Measurements from ENCODE around the gene CERS1.

Gene CERS1

GRCh38 chr19:18860302-18860700 is 35.7 kb downstream of the CERS1 start:
- no peaks in the 10 kb centered on the region for H3K9me3 ChIP-seq (ENCODE audit: low read length)
- H3K36me3 ChIP-seq (ENCODE audit: insufficient read depth, low read length) = peaks cover 99% of the 10 kb centered on the region
- H3K4me2 ChIP-seq (ENCODE audit: low read length) = no peak overlapping the region
- no peak overlapping the region for H3K9ac ChIP-seq (ENCODE audit: low read length)
- no peaks in the 10 kb centered on the region for H4K20me1 ChIP-seq (ENCODE audit: insufficient read depth, low read length)
- no peaks in the 10 kb centered on the region for H3K9me2 ChIP-seq (ENCODE audit: low read depth, low read length)
- no peaks in the 10 kb centered on the region for H3F3A ChIP-seq (ENCODE audit: insufficient read depth, low read length)
- no peaks in the 10 kb centered on the region for H3K79me2 ChIP-seq (ENCODE audit: insufficient read depth, low read length)
- no peak overlapping the region for H3K4me3 ChIP-seq (ENCODE audit: low read depth, low read length, poor library complexity, severe bottlenecking)
- H2AFZ ChIP-seq (ENCODE audit: low read length) = no peak overlapping the region
- H3K4me1 ChIP-seq (ENCODE audit: insufficient read depth, low read length, severe bottlenecking) = no peaks in the 10 kb centered on the region
- no peaks in the 10 kb centered on the region for H3K27me3 ChIP-seq (ENCODE audit: insufficient read depth, low read length)
- no peak for TF ChIP-seq CTCF (IDR thresholded peaks at IDR 0.05; ENCODE audit: low read length)
- TF ChIP-seq EZH2 (IDR thresholded peaks at IDR 0.05; ENCODE audit: borderline replicate concordance, low read length) = no peak
- H3K27ac ChIP-seq (ENCODE audit: low read depth, low read length, poor library complexity, severe bottlenecking) = no peak overlapping the region

- Histone ChIP-seq H3K4me3 (ENCODE audit: low read depth, low read length, poor library complexity, severe bottlenecking) (no peak overlapping the region), H3K9me2 (ENCODE audit: low read depth, low read length) (no peaks in the 10 kb centered on the region), H3K27me3 (ENCODE audit: insufficient read depth, low read length) (no peaks in the 10 kb centered on the region), H3K4me2 (ENCODE audit: low read length) (no peak overlapping the region), H3K4me1 (ENCODE audit: insufficient read depth, low read length, severe bottlenecking) (no peaks in the 10 kb centered on the region), H3K36me3 (ENCODE audit: insufficient read depth, low read length) (peaks cover 99% of the 10 kb centered on the region), H2AFZ (ENCODE audit: low read length) (no peak overlapping the region), H4K20me1 (ENCODE audit: insufficient read depth, low read length) (no peaks in the 10 kb centered on the region), H3K79me2 (ENCODE audit: insufficient read depth, low read length) (no peaks in the 10 kb centered on the region), H3K9ac (ENCODE audit: low read length) (no peak overlapping the region), H3K27ac (ENCODE audit: low read depth, low read length, poor library complexity, severe bottlenecking) (no peak overlapping the region), H3K9me3 (ENCODE audit: low read length) (no peaks in the 10 kb centered on the region), H3F3A (ENCODE audit: insufficient read depth, low read length) (no peaks in the 10 kb centered on the region)
- TF ChIP-seq CTCF (IDR thresholded peaks at IDR 0.05; ENCODE audit: low read length) (no peak), EZH2 (IDR thresholded peaks at IDR 0.05; ENCODE audit: borderline replicate concordance, low read length) (no peak)
Observed at GRCh38 chr19:18859676-18860301, 36.2 kb downstream of the CERS1 start.

DNA sequence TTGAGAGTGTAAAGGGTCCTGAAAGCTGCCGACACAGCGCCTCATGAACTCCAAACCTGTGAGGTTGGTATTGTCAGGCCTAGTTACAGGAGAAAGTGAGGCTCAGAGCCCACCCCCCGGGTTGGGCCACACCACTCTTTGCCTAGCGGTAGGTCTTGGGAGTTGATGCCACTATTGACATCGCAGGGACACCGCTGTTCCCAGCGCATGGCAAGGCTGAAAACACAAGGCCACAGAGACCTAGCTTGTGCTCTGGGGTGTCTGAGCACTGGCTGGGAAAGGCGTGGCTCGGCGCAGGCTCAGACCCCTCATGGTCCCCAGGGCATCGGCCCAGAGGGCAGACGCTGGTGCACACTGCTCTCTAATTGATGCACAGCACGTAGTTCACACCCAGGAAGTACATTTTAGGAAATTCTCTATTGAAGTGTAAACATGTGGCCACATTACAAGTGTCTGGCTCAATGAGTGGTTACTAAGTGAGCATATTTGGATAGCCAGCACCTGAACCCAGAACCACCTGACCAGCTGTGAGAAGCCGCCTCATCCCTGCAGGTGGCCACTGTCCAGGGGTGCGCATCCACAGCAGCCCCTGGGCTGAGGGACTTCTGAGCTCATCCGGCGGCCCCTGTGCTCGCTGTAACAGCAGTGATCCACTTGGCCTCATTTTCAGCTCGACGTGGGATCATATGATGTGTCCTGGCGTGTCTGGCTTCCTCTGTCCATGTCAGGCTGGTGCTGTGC is 36.9 kb downstream of the CERS1 start:
- Histone ChIP-seq H3K27me3 (ENCODE audit: insufficient read depth, low read length) (no peaks in the 10 kb centered on the region), H3K4me2 (ENCODE audit: low read length) (no peak overlapping the region), H3K4me3 (ENCODE audit: low read depth, low read length, poor library complexity, severe bottlenecking) (no peak overlapping the region), H3K79me2 (ENCODE audit: insufficient read depth, low read length) (no peaks in the 10 kb centered on the region), H3K36me3 (ENCODE audit: insufficient read depth, low read length) (peaks cover 100% of the 10 kb centered on the region), H3K9ac (ENCODE audit: low read length) (no peak overlapping the region), H3K4me1 (ENCODE audit: insufficient read depth, low read length, severe bottlenecking) (no peaks in the 10 kb centered on the region), H3K27ac (ENCODE audit: low read depth, low read length, poor library complexity, severe bottlenecking) (no peak overlapping the region), H3F3A (ENCODE audit: insufficient read depth, low read length) (no peaks in the 10 kb centered on the region), H3K9me3 (ENCODE audit: low read length) (no peaks in the 10 kb centered on the region), H3K9me2 (ENCODE audit: low read depth, low read length) (no peaks in the 10 kb centered on the region), H2AFZ (ENCODE audit: low read length) (no peak overlapping the region), H4K20me1 (ENCODE audit: insufficient read depth, low read length) (no peaks in the 10 kb centered on the region)
- TF ChIP-seq EZH2 (IDR thresholded peaks at IDR 0.05; ENCODE audit: borderline replicate concordance, low read length) (no peak), CTCF (IDR thresholded peaks at IDR 0.05; ENCODE audit: low read length) (no peak)

All from OCI-LY1 (cell line).